GM23338 (cell line): ENCODE data around the gene CTNNBIP1.

Source experiments
- CREB1 ChIP-seq: fragments of 250-450 bp; sonication (Bioruptor Pico); IDR thresholded peaks from 2 replicates; pipeline ENCODE4 v1.5.0; 2020; ENCODE audit warnings: low read depth, mild to moderate bottlenecking, moderate library complexity
- EZH2 ChIP-seq: fragments of 200-600 bp; sonication (generic); IDR thresholded peaks from one replicate; pipeline ENCODE4 v1.8.0; 2017; ENCODE audit warnings: antibody characterized with exemption, mild to moderate bottlenecking, low read depth; ENCODE audit not compliant: unreplicated experiment
- EZH2phosphoT487 ChIP-seq: fragments of 200-600 bp; sonication (generic); IDR thresholded peaks from one replicate; pipeline ENCODE4 v1.8.1; 2018; ENCODE audit warnings: antibody characterized with exemption; ENCODE audit not compliant: unreplicated experiment
- ZNF331 ChIP-seq: fragments of 250-450 bp; sonication (Bioruptor Pico); IDR thresholded peaks from 2 replicates; pipeline ENCODE4 v1.5.0; 2020; ENCODE audit warnings: low read depth, mild to moderate bottlenecking, moderate library complexity
- TF ChIP-seq, protein P1 (sequence below), 2 experiments: fragments of 200-600 bp in 1 of 2; sonication (generic) in 1 of 2; conservative IDR thresholded peaks; 2 replicates each; pipeline versions ENCODE4 v1.5.1 to v1.6.1; 2016 to 2017; ENCODE audit warnings: antibody characterized with exemption in 2 of 2, low read depth in 2 of 2, mild to moderate bottlenecking in 2 of 2, moderate library complexity in 1 of 2
- TF ChIP-seq, protein P2 (sequence below): IDR thresholded peaks from one replicate; pipeline ENCODE4 v1.6.1; 2018; ENCODE audit warnings: antibody characterized with exemption; ENCODE audit not compliant: unreplicated experiment
- TF ChIP-seq, protein P3 (sequence below): IDR thresholded peaks from 2 replicates; pipeline ENCODE4 v1.6.1; 2016; ENCODE audit warnings: antibody characterized with exemption

DNA sequence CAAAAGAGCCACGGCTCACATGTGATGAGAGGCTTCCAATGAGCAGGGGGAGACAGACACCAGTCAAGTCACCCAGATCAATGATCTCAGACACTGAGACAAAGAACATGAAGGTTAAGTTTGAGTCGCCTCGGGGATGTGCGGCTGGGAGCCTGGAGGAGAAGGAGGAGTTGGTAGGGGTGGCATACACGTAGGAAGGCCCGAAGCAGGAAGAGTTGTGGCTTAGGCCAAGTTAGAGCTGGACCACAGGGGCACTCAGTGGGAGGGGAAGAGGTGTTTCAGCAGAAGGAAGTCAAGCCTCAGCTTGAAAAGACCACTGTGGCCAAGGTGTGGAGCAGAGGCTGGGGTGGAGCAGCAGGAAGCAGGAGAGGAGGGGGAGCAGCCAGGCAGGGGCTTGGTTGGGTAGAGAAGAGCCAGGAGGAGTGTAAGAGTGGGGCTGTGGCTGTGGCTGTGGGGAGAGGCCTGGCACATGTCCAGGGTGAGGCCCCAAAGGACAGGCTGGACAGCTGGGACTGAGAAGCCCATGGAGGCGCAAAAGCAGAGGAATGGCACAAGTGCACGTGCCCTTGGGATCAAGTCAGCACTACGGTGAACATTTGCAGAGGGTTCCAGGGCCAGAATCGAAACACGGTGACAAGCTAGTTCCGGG lies 27.6 kb downstream of the CTNNBIP1 start:
- TF ChIP-seq, protein P1, sequence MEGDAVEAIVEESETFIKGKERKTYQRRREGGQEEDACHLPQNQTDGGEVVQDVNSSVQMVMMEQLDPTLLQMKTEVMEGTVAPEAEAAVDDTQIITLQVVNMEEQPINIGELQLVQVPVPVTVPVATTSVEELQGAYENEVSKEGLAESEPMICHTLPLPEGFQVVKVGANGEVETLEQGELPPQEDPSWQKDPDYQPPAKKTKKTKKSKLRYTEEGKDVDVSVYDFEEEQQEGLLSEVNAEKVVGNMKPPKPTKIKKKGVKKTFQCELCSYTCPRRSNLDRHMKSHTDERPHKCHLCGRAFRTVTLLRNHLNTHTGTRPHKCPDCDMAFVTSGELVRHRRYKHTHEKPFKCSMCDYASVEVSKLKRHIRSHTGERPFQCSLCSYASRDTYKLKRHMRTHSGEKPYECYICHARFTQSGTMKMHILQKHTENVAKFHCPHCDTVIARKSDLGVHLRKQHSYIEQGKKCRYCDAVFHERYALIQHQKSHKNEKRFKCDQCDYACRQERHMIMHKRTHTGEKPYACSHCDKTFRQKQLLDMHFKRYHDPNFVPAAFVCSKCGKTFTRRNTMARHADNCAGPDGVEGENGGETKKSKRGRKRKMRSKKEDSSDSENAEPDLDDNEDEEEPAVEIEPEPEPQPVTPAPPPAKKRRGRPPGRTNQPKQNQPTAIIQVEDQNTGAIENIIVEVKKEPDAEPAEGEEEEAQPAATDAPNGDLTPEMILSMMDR (conservative IDR thresholded peaks at IDR 0.05; ENCODE audit: low read depth in 2 of 2) = no peak
- TF ChIP-seq EZH2 (no peak), CREB1 (CRISPR knock-in tag) (no peak), ZNF331 (CRISPR knock-in tag) (no peak), EZH2phosphoT487 (no peak)
- TF ChIP-seq, protein P2, sequence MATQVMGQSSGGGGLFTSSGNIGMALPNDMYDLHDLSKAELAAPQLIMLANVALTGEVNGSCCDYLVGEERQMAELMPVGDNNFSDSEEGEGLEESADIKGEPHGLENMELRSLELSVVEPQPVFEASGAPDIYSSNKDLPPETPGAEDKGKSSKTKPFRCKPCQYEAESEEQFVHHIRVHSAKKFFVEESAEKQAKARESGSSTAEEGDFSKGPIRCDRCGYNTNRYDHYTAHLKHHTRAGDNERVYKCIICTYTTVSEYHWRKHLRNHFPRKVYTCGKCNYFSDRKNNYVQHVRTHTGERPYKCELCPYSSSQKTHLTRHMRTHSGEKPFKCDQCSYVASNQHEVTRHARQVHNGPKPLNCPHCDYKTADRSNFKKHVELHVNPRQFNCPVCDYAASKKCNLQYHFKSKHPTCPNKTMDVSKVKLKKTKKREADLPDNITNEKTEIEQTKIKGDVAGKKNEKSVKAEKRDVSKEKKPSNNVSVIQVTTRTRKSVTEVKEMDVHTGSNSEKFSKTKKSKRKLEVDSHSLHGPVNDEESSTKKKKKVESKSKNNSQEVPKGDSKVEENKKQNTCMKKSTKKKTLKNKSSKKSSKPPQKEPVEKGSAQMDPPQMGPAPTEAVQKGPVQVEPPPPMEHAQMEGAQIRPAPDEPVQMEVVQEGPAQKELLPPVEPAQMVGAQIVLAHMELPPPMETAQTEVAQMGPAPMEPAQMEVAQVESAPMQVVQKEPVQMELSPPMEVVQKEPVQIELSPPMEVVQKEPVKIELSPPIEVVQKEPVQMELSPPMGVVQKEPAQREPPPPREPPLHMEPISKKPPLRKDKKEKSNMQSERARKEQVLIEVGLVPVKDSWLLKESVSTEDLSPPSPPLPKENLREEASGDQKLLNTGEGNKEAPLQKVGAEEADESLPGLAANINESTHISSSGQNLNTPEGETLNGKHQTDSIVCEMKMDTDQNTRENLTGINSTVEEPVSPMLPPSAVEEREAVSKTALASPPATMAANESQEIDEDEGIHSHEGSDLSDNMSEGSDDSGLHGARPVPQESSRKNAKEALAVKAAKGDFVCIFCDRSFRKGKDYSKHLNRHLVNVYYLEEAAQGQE = no peak
- TF ChIP-seq, protein P3, sequence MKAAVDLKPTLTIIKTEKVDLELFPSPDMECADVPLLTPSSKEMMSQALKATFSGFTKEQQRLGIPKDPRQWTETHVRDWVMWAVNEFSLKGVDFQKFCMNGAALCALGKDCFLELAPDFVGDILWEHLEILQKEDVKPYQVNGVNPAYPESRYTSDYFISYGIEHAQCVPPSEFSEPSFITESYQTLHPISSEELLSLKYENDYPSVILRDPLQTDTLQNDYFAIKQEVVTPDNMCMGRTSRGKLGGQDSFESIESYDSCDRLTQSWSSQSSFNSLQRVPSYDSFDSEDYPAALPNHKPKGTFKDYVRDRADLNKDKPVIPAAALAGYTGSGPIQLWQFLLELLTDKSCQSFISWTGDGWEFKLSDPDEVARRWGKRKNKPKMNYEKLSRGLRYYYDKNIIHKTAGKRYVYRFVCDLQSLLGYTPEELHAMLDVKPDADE = no peak
